Activated T-cell treated with anti-CD3 and anti-CD28 coated beads for 1 hour (primary cell): ENCODE measurements around the gene NHLH1.

Experiments
- DNase-seq: peaks from one replicate; pipeline ENCODE4 v3.0.0-alpha.2; 2020; ENCODE audit warnings: low read depth

Gene NHLH1

DNA sequence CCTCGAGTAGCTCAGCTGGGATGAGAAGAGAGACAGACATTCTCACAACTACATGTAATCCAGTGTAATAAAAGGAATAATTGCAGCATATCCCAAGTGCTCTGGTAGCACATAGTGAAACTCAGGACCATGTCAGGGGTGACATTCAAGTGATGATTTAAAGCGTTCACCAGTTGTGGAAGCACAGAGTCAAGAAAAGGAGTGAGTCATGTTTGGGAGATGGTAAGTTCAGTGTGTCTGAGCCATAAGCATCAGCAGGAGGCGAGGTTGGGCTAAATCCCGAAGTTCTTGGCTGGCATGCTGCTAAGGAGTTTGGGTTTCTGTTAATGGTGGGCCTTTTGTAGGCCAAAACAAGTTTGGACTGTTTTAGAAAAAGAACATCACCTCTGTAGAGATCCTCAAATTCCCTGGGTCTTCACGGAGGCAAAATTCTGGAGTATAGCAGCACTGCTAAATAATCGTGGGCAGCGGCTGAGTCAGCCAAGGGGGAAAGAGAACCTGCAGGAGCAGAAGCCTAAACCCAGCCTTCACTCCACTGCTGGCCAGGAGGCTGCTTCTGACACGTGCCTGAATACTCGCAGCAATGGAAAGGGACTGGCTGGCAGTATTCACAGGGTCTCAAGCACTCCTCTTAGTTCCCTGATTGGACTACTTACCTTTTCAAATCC is 7.2 kb upstream of the NHLH1 start:
- DNase-seq = no peak

DNA sequence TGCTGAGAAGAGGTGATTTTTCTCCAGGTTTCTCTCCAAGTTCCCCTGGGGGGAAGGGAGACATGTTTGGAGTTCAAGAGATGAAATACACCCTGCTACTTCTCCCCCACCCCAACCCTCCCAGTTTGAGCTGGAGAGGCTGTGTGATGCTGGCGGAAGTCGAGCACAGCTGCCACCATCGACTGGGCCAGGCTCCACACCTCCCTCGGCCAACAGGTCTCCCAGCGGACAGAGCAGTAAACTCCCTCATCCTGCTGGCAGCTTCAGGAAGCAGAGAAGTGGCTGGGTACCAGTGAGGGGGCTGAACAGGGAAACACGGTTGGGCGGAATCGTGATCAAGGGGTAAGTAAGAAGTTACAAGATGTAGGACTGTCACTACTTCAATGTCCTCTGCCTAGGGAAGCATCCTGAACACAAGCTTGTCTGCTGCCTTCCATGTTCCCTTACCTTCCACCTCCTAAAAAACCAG is 6.6 kb upstream of the NHLH1 start:
- DNase-seq = no peak

DNA sequence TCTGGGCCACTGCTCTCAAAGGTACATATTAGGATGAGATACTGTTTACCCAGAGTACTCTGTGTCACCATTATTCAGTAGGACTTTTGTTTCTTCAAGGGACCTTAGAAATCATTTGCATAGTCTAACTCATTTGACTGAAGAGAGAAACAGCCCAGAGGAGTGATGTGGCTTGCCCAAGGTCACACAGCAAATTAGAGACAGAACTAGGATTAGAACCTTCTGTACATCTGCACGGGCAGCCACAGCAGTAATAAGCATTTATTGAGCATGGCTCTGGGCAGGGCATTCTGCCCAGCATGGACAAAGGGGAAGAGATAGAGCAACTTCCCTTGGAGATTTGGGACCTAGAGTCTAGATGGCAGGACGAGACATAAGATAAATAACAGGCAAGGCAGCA is 5.7 kb upstream of the NHLH1 start:
- DNase-seq = no peak

DNA sequence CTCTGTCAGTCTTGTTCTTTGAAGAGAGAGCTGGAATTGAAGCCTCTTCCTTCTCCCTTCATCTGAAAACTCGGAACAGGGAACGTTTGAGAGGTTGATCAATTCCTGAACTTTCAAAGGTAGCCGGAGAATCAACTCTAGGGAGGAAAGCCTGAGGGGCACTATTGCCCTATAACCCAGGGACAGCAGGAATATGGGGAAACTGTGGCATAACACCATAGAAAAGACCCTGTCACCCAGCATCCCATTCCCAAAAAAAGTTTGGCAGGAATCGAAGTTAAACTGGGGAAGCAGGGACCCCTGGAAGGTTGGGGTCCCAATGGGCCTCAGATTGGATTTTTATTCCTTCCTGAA is 5.1 kb upstream of the NHLH1 start:
- DNase-seq = no peak

DNA sequence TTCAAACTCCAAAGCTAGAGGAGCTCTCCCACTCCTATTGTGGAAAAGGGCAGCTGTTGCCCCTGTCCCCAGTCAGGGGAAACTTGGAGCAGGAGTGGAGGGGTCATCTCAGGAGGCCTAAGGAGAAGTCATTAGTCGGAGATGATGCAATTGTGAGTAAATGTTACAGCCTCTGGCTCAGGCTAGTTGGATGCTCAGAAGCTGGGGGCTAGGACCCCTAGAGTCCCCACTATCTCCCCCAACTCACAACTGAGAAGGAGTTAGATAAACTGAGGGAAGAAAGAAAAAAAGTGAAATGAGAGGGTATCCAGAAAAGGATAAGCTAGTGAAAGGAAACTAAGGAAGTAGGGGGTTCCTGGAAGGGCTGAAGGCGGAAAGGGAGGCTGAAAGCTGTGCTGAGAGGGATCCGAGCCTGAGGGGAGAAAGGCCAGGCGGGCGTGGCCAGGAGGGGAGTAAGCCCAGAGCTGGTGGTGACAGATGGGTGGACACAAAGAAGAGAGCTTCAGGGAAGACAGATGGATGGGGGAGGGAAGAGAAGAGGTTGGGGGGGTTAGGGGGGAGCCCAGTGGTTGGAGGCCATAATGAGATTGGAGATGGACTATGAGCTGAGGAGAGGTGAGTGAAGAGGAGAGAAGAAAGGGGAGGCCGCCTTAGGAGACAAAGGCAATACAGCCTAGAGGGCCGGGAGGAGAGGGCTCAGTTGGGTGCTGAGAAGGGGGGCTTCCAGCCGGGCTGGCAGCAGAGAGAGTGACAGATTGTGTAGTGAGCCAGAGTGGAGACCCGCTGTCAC is 4.5 kb upstream of the NHLH1 start:
- no peak for DNase-seq

DNA sequence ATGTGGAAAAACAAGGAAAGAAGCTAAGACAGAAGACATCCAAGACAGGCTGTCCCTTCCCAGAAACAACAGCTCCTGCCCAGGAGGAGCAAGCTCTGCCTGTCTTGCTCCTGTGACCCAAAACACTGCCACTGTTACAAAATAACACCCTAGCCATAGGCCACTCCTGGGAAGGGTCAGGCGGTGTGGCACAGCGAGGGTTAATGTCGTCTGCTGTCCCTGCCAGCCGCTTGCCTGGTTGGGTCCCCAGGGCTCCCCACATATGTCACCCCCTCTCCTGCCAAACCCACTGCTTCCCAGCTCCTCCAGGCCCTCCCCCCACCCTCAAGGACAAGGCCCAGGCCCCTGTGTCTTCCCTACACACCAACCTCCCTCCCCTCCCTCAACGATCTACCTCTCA is 3.9 kb upstream of the NHLH1 start:
- DNase-seq = no peak

DNA sequence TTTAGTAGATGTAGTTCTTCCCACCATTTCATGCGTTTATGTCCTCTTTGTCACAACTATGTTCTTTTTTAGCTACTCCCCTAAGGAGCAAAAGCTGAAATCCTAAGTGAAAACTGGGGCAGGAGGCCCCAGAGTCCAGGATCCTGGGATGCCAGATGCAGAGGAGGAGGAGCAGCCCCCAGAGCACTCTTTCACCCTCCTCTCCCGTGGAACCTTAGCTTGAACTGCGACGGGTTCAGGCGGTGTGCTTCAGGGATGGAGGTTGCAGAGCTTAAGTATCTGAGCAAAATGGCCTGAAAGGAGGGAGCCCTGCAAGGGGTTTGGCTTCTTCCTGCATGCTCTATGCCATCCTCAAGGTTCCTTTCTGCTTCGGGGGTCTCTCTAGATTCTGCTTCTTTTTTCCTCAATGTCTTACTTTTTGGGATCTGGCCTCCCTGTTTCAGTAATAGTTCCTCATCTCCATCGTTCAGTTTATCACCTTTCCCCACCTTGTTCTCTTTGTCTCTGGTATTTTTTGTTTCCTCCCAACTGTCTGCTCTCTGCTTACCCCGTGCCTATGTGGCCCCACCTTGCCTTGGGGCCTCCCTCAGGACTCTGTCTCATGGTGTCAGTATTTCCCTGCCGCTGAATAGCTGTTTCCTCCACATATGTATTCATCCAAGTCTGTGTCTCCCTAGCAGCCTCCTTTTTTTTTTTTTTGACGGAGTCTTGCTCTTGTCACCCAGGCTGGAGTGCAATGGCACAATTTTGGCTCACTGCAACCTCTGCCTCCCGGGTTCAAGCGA is 2.7 kb upstream of the NHLH1 start:
- no peak for DNase-seq

DNA sequence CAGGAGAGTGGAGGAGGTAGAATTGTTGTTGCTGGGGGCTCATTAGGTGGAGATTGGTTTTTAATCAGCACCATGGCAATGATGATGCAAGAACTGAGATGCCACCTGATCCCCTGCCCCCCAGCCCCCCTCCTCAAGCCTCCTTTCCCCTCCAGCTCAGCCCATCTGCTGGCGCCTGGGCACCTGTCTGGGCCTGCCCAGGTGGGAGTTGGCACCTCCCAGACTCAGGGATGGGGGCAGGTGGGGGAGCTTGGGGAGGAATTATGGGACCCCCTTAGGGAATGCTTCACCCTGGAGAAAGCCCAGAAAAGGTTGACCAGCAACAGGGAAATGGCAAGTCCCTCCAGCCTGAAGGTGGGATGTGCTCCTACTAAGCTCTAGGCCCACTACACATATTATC is 1.5 kb upstream of the NHLH1 start:
- no peak for DNase-seq

DNA sequence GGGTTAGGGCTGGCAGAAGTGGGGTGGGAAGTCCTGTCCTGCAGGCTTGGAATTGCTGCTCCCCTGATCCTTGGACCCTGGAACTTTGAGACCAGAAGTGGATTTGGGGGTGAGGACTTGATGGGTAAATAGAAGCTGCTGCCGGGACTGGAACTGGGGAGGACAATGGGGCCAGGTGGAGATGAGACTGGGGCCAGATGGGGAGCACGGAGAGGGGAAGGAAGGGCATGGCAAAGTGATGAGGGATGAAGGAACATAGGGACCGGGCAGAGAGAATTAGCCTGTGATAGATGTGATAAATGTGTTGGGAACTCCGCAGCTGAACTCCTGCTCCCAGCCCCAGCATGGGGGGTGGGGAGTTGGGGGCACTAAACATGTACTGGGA is 637 bp downstream of the NHLH1 start:
- DNase-seq = no peak

DNA sequence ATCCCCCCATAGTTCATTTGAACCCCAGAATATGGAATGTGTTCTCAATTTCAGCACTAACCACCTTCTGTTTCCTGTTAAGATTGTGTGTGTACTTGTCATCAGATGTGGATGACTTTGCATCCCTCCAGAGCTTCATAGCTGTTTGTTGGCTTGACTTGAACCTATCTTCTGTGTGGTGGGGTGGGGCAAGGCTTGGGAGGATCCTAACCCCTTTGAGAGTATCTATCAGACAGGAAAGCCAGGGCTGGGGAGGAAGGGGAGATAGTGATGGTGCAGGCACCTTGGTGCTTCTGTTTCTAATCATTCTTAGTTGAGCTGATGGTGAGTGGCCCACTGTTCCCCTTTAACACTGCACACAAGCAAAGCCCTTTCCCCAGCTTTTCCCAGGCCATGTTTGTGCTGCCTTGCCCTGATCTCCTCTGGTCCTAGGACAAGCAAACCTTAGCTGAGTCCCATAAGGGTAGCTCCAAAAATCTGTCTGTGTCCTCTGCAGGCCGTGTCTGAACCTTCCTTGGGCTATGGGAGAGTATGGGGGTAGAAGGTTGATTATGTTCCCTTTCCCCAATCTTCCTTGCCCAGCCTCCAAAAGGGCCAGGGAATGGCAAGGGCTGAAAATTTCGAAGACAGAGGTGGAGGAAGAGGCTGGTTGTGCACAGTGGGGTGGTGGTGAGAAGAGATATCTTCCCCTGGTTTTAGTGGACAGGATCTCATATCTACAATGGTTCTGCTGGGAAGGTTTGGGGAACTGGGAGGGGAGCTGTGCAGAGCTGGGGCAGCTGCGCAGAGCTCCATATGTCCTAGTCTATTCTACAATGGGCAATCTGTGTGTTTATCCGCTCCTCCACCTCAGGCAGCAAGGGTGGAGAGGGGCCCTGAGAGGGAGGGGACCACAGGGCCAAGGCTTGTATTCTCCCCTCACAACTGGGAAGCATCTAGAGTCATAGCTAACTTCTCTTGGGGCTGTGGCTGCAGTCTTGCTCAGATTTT is 1.4 kb downstream of the NHLH1 start:
- DNase-seq = no peak

DNA sequence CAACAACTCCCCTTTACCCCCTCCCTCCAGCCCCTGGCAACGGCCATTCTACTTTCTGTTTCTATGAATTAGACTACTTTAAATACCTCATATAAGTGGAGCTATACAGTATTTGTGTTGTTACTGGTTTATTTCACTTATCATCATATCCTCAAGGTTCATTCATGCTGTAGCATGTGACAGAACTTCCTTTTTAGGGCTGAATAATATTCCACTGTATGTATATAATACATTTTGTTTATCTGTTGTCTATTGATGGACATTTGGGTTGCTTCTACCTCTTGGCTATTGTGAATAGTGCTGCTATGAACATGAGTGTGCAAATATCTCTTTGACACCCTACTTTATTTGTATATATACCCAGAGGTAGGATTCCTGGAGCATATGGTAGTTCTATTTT is 2.2 kb downstream of the NHLH1 start:
- no peak for DNase-seq

DNA sequence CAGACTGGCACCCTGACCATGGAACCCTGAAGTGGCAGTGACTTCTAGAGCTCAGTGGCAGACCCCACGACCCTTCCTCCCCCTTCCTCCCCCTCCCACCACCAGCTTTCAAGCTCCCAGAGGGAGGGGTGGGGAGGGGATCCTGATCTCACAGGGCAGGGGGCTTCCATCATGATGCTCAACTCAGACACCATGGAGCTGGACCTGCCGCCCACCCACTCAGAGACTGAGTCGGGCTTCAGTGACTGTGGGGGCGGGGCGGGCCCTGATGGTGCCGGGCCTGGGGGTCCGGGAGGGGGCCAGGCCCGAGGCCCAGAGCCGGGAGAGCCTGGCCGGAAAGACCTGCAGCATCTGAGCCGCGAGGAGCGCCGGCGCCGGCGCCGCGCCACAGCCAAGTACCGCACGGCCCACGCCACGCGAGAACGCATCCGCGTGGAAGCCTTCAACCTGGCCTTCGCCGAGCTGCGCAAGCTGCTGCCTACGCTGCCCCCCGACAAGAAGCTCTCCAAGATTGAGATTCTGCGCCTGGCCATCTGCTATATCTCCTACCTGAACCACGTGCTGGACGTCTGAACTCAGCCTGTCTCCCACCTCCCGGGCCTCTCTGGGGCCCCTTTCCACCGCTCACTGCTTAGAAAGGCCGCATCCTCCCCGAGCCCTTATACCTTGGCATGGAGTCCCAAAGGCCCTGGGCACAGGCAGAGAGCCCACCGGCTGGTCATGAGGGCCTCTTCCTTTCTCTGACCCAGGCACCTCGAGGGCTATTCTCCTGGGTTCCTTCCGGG is 3.9 kb downstream of the NHLH1 start:
- no peak for DNase-seq

DNA sequence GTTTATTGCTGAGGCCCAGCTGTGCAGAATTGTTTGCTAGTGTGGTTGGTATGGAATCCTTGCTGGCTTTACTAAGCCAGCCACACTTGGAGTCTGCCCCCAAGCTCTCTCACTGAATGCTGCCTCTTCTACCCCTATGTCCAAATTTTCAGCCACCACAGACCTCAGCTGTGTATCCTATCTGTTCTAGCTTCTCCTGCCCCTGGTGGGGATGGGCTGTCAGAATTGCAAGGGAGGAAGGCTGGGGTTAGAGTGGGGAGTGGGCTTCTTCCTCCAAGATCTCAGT is 4.4 kb downstream of the NHLH1 start:
- DNase-seq = no peak

DNA sequence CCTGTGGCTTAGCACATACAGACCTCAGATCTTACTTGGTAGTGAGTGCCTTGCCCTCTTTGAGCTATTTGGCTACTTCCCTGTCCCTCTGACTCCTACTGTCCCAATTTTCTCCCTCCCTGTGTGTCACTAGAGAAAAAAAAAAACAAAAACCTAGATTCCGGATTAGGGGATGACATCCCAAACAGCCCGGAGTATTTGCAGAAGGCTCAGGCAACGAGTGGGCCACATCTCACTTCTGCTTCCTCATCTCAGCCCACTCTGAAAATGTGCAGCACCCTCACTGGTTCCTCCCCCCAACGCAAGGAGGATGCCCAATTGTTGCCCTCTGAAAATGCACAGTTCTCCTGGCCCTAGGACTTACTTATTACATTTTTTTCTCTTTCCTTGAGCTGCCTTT is 4.9 kb downstream of the NHLH1 start:
- DNase-seq = no peak

DNA sequence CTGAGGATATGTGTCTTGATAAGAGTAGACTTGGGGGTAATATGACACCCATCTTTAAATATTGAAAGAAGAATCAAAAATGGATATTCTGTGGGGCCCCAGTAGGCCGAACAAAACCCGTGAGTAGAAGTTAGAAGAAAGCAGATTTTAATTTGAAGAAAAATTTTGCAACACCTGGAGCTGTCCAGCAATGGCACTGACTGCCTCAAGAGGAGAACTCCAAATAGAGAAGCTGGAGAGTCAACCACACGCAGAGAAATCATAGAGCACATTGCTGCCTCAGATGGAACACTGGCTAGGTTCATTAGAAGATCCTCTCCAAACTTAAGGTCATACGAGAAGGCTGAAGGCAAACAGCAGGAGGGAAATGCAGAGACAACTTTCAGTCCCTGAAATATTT is 6.8 kb downstream of the NHLH1 start:
- no peak for DNase-seq

DNA sequence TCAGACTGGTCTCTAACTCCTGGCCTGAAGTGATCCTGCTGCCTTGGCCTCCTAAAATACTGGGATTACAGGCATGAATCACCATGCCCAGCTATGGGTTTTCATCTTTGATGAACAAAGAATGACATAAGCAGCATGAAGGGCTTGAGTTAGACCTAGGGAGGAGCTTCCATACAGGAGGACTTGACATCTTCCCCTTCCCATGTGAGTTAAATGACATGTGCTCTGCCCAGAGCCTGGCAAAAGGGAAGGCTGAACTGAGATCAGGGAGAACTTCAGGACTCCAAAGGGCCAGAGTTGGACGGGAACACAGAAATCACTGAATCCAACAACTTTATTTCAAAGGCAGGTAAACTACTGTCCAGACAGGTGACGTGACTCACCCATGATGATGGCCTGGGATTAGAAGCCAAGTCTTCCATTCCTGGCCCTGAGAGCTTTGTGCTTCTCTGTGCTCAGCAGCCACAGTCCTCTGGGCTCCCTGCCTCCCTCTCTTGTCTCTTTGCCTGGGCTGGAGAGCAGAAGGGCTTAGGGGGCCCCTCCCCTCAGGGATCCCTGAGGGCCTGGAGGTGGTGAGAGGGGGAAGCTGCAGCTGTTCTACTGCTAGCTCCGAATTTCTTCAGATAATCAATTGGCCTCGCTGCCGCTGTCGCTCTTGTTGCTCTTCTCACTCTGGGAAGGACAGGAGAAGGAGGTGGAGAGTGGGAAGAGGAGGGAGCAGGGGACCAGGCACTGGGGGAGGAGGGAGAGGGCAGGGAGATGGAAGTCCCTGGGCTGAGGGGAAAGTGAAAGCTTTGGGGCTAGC is 7.6 kb downstream of the NHLH1 start:
- DNase-seq = no peak

DNA sequence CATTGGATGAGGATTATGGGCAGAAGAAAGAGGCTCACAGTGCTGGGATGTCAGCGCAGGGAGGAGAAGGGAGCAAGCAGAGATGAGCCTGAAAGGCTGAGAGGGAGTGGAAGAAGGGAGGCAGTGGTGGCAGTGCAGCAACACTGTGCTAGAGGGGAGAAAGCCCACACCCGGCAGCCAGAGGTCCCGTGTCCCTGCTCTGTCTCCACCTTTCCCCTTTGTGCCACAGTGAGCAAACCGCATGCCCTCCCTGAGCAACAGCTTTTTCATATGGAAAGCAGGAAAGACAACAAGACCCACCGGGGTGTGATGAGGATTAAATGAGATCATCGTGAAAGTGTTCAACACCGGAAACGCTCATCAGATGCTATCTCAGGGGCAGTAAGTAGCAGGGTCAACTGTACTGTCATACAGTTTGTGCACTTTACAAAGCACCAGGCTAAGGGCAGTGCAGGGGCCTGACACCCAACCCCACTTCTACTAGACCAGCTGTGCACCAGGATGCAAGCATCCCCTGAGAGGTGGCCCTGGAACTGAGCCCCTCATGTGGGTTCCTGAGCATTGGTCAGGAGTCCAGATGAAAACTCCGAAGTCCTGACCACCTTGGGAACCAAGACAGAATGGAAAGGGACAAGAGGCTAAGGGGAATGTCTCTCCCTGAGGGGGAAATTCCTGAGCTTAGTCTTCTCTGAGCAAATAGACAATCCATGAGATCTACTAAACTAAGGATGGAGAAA is 9.1 kb downstream of the NHLH1 start:
- no peak for DNase-seq

DNA sequence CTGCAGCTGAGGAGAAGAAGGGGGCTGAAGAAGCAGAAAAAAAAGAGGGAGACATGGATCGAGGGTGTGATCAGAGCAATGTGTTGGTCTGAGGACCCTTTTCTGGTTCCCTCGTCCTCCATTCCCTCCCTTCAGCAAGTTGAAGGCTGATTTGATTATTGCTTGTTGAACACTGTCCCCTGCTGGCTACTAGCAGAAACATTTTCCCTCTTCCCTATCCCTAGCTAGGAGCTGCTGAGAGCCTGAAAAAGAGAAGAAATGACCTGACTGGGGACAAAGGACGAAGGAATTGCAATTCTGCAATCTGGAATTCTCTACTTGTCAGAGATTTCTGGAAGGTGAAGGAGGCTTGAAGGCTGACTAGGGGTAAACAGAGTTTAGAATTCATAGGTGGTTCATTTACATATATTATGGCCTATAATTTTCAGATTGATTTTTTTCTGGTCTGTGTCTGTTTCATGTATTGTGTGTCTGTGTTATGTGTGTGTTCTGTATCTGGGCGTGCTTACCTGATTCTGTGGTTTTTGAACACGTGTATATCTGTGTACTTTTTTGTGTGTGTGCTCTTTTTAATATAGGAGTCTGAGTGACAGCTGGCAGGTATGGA is 9.8 kb downstream of the NHLH1 start:
- DNase-seq = no peak

DNA sequence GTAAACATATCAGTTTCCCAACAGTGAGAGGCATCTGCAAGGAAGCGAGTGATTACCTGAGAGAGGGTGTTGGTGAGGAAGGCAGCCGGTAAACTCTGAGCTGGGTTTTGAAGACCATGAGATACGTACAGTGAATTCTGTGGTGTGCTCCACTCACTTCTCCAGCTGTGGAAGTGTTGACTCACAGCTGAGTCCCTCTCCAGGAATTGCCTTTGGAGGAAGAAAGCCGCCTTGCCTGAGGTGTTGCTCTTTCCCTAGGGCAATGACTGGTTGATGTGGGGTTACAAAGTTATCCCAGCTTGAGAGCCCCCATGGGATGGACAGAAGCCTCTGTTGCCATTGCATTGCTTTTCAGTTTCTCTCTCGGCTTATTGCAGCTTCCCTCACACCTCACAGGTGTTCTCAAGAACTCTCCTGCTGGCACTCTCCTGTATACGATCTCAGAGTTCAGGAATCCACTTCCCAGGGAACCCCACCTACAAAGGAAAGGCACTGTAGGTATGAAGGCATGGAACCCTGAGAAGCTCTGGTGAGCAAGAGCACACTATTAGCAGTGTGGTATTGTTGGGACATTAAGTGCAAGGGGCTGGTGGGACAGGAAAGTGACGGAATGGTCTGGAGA is 10.8 kb downstream of the NHLH1 start:
- DNase-seq = no peak
